HepG2 (cell line): ENCODE results near the gene SIRT7. TPM values are rescaled to one million over a fixed set of nuclear protein-coding genes. Genes with fewer than 3 reads are reported as not detected.
A peak's percentile ranks its signal among the peaks of the same experiment; 100 is the strongest.

Source experiments
- ATM ChIP-seq: fragments of 450-650 bp; IDR thresholded peaks from 2 replicates; pipeline ENCODE4 v1.7.1; 2017; ENCODE audit warnings: mild to moderate bottlenecking, borderline replicate concordance
- DZIP1 ChIP-seq: sonication (generic); formaldehyde crosslinking; IDR thresholded peaks from 2 replicates; pipeline ENCODE4 v1.5.0; 2020; ENCODE audit warnings: mild to moderate bottlenecking, missing genetic modification reagents
- HES4 ChIP-seq: sonication (generic); formaldehyde crosslinking; IDR thresholded peaks from 2 replicates; pipeline ENCODE4 v1.9.0; 2021; ENCODE audit warnings: mild to moderate bottlenecking, missing genetic modification reagents, borderline replicate concordance
- MXD3 ChIP-seq: IDR thresholded peaks from 2 replicates; pipeline ENCODE4 v1.6.1; 2016; ENCODE audit warnings: mild to moderate bottlenecking, missing biosample characterization, missing genetic modification reagents
- NR2F1 ChIP-seq, 2 experiments: fragments of 450-650 bp in 1 of 2; formaldehyde crosslinking in 1 of 2; IDR thresholded peaks; 2 replicates each; pipeline versions ENCODE4 v1.5.0 to v1.6.1; 2016 to 2020; ENCODE audit warnings: mild to moderate bottlenecking in 1 of 2, missing compliant biosample characterization in 1 of 2, missing genetic modification reagents in 1 of 2, moderate library complexity in 1 of 2
- PATZ1 ChIP-seq: sonication (generic); formaldehyde crosslinking; IDR thresholded peaks from 2 replicates; pipeline ENCODE4 v1.4.0; 2020; ENCODE audit warnings: missing genetic modification reagents
- PHF20 ChIP-seq: sonication (generic); formaldehyde crosslinking; IDR thresholded peaks from 2 replicates; pipeline ENCODE4 v1.5.0; 2020; ENCODE audit warnings: mild to moderate bottlenecking, missing genetic modification reagents
- RBFOX2 ChIP-seq: fragments of 200-400 bp; formaldehyde crosslinking; IDR thresholded peaks from 2 replicates; pipeline ENCODE4 v1.6.1; 2017; ENCODE audit warnings: low read depth, mild to moderate bottlenecking, low read length
- SAFB2 ChIP-seq: sonication (generic); formaldehyde crosslinking; IDR thresholded peaks from 2 replicates; pipeline ENCODE4 v1.5.1; 2020; ENCODE audit warnings: missing genetic modification reagents, low read depth, mild to moderate bottlenecking, borderline replicate concordance
- SAP130 ChIP-seq: IDR thresholded peaks from 2 replicates; pipeline ENCODE4 v1.6.1; 2016; ENCODE audit warnings: low read depth
- TBX2 ChIP-seq: sonication (generic); formaldehyde crosslinking; IDR thresholded peaks from 2 replicates; pipeline ENCODE4 v1.5.0; 2020; ENCODE audit warnings: missing genetic modification reagents, mild to moderate bottlenecking, borderline replicate concordance
- ZBTB7B ChIP-seq: sonication (generic); formaldehyde crosslinking; IDR thresholded peaks from 2 replicates; pipeline ENCODE4 v1.4.0; 2020; ENCODE audit warnings: missing genetic modification reagents
- ZNF17 ChIP-seq: sonication (generic); formaldehyde crosslinking; IDR thresholded peaks from 2 replicates; pipeline ENCODE4 v1.5.0; 2020; ENCODE audit warnings: mild to moderate bottlenecking, missing genetic modification reagents
- ZNF510 ChIP-seq: sonication (generic); formaldehyde crosslinking; IDR thresholded peaks from 2 replicates; pipeline ENCODE4 v1.4.0; 2020; ENCODE audit warnings: low read depth, mild to moderate bottlenecking, missing genetic modification reagents
- ZNF558 ChIP-seq: sonication (generic); formaldehyde crosslinking; IDR thresholded peaks from 2 replicates; pipeline ENCODE4 v1.9.0; 2022; ENCODE audit warnings: mild to moderate bottlenecking, missing genetic modification reagents, borderline replicate concordance
- ZNF788 ChIP-seq: sonication (generic); formaldehyde crosslinking; IDR thresholded peaks from 2 replicates; pipeline ENCODE4 v1.5.0; 2020; ENCODE audit warnings: mild to moderate bottlenecking, missing genetic modification reagents, borderline replicate concordance
- ZNF891 ChIP-seq: sonication (generic); formaldehyde crosslinking; IDR thresholded peaks from 2 replicates; pipeline ENCODE4 v1.5.0; 2020; ENCODE audit warnings: mild to moderate bottlenecking, missing genetic modification reagents
- ZSCAN25 ChIP-seq: sonication (generic); formaldehyde crosslinking; IDR thresholded peaks from 2 replicates; pipeline ENCODE4 v1.8.0; 2022; ENCODE audit warnings: mild to moderate bottlenecking, missing genetic modification reagents
- ZSCAN30 ChIP-seq: sonication (generic); formaldehyde crosslinking; IDR thresholded peaks from 2 replicates; pipeline ENCODE4 v1.5.0; 2020; ENCODE audit warnings: mild to moderate bottlenecking, missing genetic modification reagents
- polyA plus RNA-seq, 8 experiments: library from polyadenylated mRNA; depleted of rRNA in 3 of 8; stranded (reverse) in 7 of 8; unstranded in 1 of 8; fragments of >200 nt; fragmentation: Illumina TruSeq in 4 of 8; extraction: Trizol in 4 of 8; gene quantifications; 2 replicates each; pipeline versions ENCODE4 v1.2.1 to v1.2.3, GENCODE V29; 2011 to 2016; ENCODE audit warnings: low read depth in 4 of 8, missing spikeins in 1 of 8, mixed read lengths in 1 of 8; ENCODE audit not compliant: insufficient read depth in 1 of 8
- total RNA-seq, 5 experiments: library from RNA; depleted of rRNA; stranded (reverse); fragments of >200 nt; fragmentation: Illumina TruSeq; extraction: Trizol; gene quantifications; 2 replicates each; pipeline ENCODE4 v1.2.3, GENCODE V29; 2016; ENCODE audit warnings: low read depth in 1 of 5
- TF ChIP-seq, protein P1 (sequence below): sonication (generic); formaldehyde crosslinking; IDR thresholded peaks from 2 replicates; pipeline ENCODE4 v1.5.0; 2020; ENCODE audit warnings: missing genetic modification reagents, mild to moderate bottlenecking, borderline replicate concordance
- TF ChIP-seq, protein P2 (sequence below): IDR thresholded peaks from 2 replicates; pipeline ENCODE4 v1.6.1; 2012; ENCODE audit warnings: inconsistent platforms
- TF ChIP-seq, protein P3 (sequence below): sonication (generic); formaldehyde crosslinking; IDR thresholded peaks from 2 replicates; pipeline ENCODE4 v1.4.0; 2020; ENCODE audit warnings: missing genetic modification reagents

SIRT7 gene
- total and polyA plus RNA-seq, 2 of the 13 experiments (the other 11 are each of a cell fraction or from before 2014, with no cell fraction given): 8.3 to 24.8 TPM

- TF ChIP-seq RBFOX2: peak; percentile 79
- TF ChIP-seq SAFB2 (CRISPR knock-in tag): peak; percentile 40; the same call in 1 of the 2 replicates
- peak; percentile 40; the same call in 1 of the 2 replicates for TF ChIP-seq ZNF788 (CRISPR knock-in tag)
- TF ChIP-seq, protein P1, sequence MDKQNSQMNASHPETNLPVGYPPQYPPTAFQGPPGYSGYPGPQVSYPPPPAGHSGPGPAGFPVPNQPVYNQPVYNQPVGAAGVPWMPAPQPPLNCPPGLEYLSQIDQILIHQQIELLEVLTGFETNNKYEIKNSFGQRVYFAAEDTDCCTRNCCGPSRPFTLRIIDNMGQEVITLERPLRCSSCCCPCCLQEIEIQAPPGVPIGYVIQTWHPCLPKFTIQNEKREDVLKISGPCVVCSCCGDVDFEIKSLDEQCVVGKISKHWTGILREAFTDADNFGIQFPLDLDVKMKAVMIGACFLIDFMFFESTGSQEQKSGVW (CRISPR knock-in tag): 0 out of 2 replicates have a peak, but pooled peaks have one; percentile 48
- TF ChIP-seq ZSCAN30 (CRISPR knock-in tag): no peak
- TF ChIP-seq ZNF17 (CRISPR knock-in tag): no peak
- 0 out of 2 replicates have a peak, but pooled peaks have one; percentile 19 for TF ChIP-seq ZBTB7B
- no peak; the same call in 1 of the 2 replicates for TF ChIP-seq ZNF510 (CRISPR knock-in tag)
- TF ChIP-seq ZNF558 (CRISPR knock-in tag): peak; percentile 77; the same call in 1 of the 2 replicates
- TF ChIP-seq, protein P2, sequence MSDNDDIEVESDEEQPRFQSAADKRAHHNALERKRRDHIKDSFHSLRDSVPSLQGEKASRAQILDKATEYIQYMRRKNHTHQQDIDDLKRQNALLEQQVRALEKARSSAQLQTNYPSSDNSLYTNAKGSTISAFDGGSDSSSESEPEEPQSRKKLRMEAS: peak; percentile 89
- peak; percentile 47 for TF ChIP-seq HES4 (CRISPR knock-in tag)
- peak; percentile 14; the same call in 1 of the 2 replicates for TF ChIP-seq ZNF891 (CRISPR knock-in tag)
- TF ChIP-seq ATM: no peak
- peak in 1 of 2 experiments; percentile 2; a peak in 1 of 4 replicates for TF ChIP-seq NR2F1 (CRISPR knock-in tag; IDR thresholded peaks at IDR 0.05)
- TF ChIP-seq TBX2: peak; percentile 12; the same call in 1 of the 2 replicates
- peak; percentile 6; the same call in 1 of the 2 replicates for TF ChIP-seq ZSCAN25 (CRISPR knock-in tag)
- TF ChIP-seq MXD3 (CRISPR knock-in tag): peak; percentile 10; the same call in 1 of the 2 replicates
- TF ChIP-seq DZIP1 (CRISPR knock-in tag): peak; percentile 10; the same call in 1 of the 2 replicates
- TF ChIP-seq PHF20 (CRISPR knock-in tag): peak; percentile 59
- TF ChIP-seq PATZ1: peak; percentile 33; the same call in 1 of the 2 replicates
- peak; percentile 66 for TF ChIP-seq SAP130
- TF ChIP-seq, protein P3, sequence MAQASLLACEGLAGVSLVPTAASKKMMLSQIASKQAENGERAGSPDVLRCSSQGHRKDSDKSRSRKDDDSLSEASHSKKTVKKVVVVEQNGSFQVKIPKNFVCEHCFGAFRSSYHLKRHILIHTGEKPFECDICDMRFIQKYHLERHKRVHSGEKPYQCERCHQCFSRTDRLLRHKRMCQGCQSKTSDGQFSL (CRISPR knock-in tag): 0 out of 2 replicates have a peak, but pooled peaks have one; percentile 8
Observed at GRCh38 chr17:81959362-81960129, 41.6 kb upstream of the SIRT7 start (continued).
